ENCODE results near the gene ELAVL1.
A peak's percentile ranks its signal among the peaks of the same experiment; 100 is the strongest.

ELAVL1 gene

DNA sequence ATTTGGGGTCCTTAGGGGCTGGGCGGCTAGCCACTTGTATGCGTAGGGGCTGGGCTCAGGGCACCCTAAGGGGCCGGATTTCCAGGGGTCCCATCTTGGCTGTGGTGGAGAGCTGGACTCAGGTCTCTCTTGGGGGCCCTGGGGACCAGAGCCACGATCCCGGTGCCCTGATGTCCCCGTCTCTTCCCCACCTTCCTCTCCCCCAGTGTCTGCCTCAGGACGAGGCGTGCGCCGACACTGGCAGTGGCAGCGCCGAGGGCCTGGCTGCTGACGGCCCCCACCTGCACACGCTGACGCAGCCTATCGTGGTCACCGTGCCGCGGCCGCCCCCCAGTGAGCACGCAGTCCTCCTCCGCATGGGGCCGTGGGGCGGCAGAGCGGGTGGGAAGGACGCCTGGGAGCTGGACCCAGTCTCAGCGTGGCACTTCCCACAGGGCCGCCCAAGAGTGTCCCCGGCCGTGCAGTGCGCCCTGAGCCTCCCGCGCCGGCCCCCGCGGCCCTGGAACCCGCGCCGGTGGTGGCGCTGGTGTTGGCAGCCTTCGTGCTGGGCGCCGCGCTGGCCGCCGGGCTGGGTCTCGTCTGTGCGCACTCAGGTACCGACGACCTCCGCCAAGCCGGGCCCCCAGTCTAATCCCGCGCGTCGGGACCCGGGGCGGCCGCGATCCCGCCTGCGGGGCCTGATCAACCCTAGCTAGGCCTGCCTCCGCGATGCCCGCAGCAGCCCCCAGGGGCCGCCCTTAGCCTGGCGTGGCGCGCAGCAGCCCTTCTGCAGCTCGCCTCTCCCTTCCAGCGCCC is 88.0 kb downstream of the ELAVL1 start:
- FAIRE-seq (no peak), DNase-seq (ENCODE audit: insufficient read length) (peak; percentile 74)
- TF ChIP-seq POLR2AphosphoS5 (IDR thresholded peaks at IDR 0.05; ENCODE audit: low read depth, low read length) (no peak), POLR2A (IDR thresholded peaks at IDR 0.05; ENCODE audit: low read depth, low read length) (no peak), TAF1 (IDR thresholded peaks at IDR 0.05; ENCODE audit: borderline replicate concordance, low read depth, low read length) (no peak)

DNA sequence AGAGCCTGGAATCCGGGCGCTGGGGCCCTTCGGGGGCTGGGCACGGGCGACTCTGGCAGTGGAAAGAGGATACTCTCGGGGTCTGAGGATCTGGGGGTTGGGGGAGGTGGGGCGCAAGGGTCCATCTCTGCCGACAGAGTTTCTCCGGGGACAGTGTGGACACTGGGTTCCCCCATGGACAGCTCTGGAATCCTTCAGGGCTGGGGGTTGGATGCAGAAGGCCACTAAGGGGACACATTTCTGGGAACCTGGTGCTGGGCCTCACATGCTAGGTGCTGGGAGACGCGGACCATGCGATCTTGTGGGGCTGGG is 88.5 kb downstream of the ELAVL1 start:
- DNase-seq (ENCODE audit: insufficient read length) (no peak), FAIRE-seq (no peak)
- TF ChIP-seq POLR2AphosphoS5 (IDR thresholded peaks at IDR 0.05; ENCODE audit: low read depth, low read length): no peak

DNA sequence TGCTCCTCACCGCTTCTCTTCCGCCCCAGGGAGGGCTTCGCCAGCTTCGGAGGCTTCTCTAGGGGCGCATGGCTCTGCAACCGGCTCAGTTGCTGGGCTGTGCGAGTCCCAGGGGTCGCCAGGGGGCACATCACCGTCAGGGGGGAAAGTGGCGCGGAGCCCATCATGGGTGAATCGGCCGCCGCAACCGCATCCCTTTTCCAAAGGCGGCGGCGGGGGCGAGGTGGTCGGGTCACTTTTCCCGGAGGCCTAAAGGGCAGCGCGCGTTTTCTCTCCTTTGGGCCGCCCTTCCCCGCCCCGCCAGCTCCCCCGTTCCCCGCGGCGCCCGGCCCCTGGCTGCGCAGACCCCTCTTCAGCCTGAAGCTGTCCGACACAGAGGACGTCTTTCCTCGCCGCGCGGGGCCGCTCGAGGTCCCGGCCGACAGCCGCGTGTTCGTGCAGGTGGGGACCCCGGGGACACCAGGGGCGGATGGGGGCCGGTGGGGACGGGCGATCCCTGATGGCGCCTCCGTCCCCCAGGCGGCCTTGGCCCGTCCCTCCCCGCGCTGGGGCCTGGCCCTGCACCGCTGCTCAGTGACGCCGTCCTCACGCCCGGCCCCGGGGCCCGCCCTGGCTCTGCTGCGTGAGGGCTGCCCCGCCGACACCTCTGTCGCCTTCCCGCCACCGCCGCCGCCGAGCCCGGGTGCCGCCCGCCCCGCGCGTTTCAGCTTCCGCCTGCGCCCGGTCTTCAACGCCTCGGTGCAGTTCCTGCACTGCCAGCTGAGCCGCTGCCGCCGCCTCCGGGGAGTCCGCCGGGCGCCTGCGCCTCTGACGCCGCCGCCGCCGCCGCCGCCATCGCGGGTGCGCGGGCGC is 89.1 kb downstream of the ELAVL1 start:
- DNase-seq (ENCODE audit: insufficient read length) (no peak), FAIRE-seq (no peak)
- TF ChIP-seq TAF1 (IDR thresholded peaks at IDR 0.05; ENCODE audit: borderline replicate concordance, low read depth, low read length): no peak
- TF ChIP-seq POLR2A (IDR thresholded peaks at IDR 0.05; ENCODE audit: low read depth, low read length): no peak
- TF ChIP-seq POLR2AphosphoS5 (IDR thresholded peaks at IDR 0.05; ENCODE audit: low read depth, low read length): no peak

DNA sequence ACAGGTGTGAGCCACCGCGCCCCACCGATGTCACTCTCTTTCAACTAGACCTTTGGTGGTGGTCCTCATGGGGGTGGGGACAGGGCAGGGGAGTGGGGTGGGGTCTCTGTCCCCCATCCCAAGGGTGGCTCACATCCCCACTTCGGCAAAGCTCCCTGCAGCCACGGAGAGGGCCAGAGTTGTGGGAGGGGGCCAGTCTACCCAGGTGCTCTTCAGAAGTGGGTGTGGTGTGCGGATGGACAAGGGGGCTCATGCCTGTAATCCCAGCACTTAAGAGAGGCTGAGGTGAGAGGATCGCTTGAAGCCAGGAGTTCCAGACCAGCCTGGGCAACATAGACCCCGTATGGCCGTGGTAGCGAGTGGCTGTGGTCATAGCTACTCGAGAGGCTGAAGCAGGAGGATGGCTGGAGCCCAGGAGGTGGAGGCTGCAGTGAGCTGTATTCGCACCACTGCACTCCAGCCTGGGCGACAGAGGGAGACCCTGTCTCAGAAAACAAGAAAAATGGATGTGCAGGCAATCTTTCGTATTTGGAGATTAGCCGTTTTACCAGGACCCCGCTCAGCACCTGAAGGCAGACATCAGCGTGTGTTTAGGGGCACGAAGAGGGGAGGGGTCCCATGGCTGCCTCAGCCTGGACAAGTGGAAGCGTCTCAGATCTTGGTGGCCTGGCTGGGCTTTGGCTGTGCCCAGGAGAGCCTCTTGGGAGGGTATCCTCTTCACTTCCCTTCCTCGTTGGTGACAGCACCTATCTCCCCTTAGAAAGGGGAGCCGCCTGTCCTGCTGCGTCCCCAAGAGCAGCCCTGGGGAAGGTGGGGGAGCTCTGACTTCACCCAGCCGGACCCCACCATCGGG is 90.0 kb downstream of the ELAVL1 start:
- TF ChIP-seq TAF1 (IDR thresholded peaks at IDR 0.05; ENCODE audit: borderline replicate concordance, low read depth, low read length) (no peak), POLR2AphosphoS5 (IDR thresholded peaks at IDR 0.05; ENCODE audit: low read depth, low read length) (no peak), POLR2A (IDR thresholded peaks at IDR 0.05; ENCODE audit: low read depth, low read length) (no peak)
- DNase-seq (ENCODE audit: insufficient read length) (no peak), FAIRE-seq (no peak)

DNA sequence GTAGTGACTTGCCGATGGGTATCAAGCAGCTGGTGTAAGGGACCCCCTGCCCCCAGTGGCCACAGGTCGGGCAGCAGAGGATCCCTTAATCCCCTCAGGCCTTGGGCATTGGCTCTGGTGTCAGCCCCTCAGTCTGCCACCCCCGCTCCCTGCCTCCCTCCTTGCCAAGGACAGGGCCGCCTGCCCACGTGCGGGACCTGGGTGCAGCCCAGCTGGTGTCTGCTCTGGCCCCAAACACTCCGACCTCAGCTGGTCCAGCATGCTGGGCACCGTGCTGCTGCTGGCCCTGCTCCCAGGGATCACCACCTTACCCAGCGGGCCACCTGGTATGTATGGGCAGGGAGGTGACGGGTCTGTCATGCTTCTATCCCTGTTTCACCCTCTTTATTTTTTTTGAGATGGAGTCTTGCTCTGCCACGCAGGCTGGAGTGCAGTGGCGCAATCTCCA is 90.8 kb downstream of the ELAVL1 start, which contains the start of gene TGFBR3L:
TSS of gene TGFBR3L (plus strand) at position 233 of the 448 bp plus-strand sequence.
- TF ChIP-seq TAF1 (IDR thresholded peaks at IDR 0.05; ENCODE audit: borderline replicate concordance, low read depth, low read length): no peak
- TF ChIP-seq POLR2A (IDR thresholded peaks at IDR 0.05; ENCODE audit: low read depth, low read length): peak; percentile 20; the same call in 1 of the 2 replicates
- no peak for TF ChIP-seq POLR2AphosphoS5 (IDR thresholded peaks at IDR 0.05; ENCODE audit: low read depth, low read length)
- DNase-seq (ENCODE audit: insufficient read length) (no peak), FAIRE-seq (no peak)

DNA sequence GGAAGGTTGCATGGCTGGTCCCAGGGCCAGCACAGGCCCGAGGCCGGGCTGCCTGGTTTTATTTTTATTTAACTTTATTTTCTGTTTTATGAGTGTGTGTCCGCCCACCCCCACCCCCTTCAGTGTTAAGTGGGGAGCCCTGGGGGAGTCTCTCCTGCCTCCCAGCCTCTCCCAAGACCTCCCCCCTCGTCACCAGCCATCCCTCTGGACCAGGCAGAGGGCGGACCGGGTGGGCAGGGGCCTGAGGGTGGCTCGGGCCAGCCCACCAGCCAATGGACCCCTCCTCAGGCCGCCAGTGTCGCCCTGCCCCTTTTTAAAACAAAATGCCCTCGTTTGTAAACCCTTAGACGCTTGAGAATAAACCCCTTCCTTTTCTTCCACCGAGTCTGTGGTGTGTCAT is 91.3 kb downstream of the ELAVL1 start:
- TF ChIP-seq POLR2AphosphoS5 (IDR thresholded peaks at IDR 0.05; ENCODE audit: low read depth, low read length) (0 out of 2 replicates have a peak, but pooled peaks have one; percentile 6), POLR2A (IDR thresholded peaks at IDR 0.05; ENCODE audit: low read depth, low read length) (no peak), TAF1 (IDR thresholded peaks at IDR 0.05; ENCODE audit: borderline replicate concordance, low read depth, low read length) (no peak)
- FAIRE-seq: no peak

DNA sequence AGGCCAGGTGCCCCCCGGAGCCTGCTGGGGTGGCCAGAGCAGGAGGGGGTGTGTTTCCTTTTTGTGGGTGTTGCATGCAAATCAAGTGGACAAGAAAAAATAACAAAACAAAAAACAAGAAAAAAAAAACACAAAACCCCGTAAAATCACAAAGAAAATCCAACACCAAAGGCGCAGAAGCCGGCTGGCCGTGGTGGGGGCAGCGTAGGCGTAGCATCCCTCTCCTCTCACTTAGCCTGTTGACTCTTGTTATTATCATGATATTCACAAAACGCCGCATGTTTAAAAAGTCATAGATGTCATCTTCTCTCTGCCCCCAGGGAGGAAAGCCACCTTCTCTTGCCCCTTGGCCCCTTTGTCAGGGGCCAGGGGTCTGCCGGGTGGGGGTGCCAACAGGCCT is 91.8 kb downstream of the ELAVL1 start:
- FAIRE-seq: no peak
- TF ChIP-seq POLR2AphosphoS5 (IDR thresholded peaks at IDR 0.05; ENCODE audit: low read depth, low read length): peak; percentile 13; the same call in 1 of the 2 replicates
- TF ChIP-seq POLR2A (IDR thresholded peaks at IDR 0.05; ENCODE audit: low read depth, low read length): no peak
- no peak for DNase-seq (ENCODE audit: insufficient read length)

More for the DNA sequence above, 91.3 kb downstream of the ELAVL1 start:
- no peak for DNase-seq (ENCODE audit: insufficient read length)

DNA sequence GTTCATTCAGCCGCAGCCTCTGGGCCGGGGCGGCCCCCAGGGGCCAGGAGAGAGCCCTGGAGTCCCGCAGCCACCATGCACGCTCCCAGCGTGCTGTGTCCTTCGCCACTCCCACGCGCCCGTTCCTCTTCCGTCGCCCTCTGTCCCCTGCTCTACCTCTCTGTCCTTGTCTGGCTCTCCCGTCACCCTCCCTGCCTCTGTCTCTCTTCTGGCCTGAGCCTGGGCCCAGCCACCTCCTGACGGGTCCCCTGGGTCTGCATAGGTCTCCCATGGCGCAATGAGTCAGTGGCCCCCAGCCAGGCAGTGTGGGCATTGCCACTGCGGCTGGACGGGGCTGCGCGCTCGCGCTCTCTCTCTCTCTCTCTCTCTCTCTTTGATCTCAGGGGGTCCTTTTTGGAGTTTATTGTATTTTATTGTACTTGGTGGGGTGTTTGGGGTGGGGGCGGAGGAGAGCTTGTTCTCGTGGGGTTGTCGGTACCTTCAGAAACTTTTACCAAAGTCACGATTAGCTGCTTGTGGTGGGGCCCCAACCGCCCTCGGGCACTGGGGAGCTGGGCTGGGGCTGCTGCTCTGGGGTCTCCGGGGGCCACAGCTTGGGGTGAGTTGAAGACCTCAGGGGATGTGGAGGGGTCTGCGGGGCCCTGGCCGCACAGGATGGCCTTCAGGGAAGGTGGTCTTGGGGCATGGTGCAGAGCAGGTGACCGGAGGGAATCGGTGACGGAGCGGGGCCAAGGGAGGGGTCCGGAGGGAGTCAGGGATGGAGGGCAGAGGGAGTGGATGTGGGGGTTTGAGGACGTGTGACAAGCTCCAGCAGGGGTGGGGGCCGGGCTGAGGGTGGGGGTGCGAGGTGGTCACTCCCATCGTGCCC is 92.5 kb downstream of the ELAVL1 start:
- FAIRE-seq (no peak), DNase-seq (ENCODE audit: insufficient read length) (no peak)
- TF ChIP-seq POLR2AphosphoS5 (IDR thresholded peaks at IDR 0.05; ENCODE audit: low read depth, low read length) (no peak), POLR2A (IDR thresholded peaks at IDR 0.05; ENCODE audit: low read depth, low read length) (no peak), TAF1 (IDR thresholded peaks at IDR 0.05; ENCODE audit: borderline replicate concordance, low read depth, low read length) (no peak)

DNA sequence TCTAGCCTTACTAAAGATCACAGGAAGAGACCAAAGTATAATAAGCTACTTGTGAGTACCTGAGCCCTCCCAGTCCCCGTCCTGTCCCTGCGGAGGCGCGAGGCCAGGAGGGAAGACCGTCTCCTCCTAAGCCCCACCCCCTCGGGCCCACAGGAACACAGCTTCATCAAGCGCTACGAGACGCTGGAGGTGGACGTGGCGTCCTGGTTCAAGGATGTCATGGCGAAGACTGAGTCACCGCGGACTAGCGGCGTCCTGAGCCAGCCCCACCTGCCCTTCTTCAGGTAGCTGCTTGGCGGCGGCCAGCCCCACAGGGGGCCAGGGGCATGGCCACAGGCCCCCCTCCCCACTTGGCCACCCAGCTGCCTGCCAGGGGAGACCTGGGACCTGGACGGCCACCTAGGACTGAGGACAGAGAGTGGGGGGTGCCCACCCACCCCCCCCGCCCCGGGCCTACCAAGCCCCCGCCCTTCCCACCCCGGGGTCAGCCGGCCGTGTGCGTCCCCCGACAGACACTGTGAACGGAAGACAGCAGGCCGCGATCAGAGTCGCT is 93.2 kb downstream of the ELAVL1 start:
- DNase-seq (ENCODE audit: insufficient read length): no peak
- no peak for TF ChIP-seq POLR2A (IDR thresholded peaks at IDR 0.05; ENCODE audit: low read depth, low read length)
- TF ChIP-seq POLR2AphosphoS5 (IDR thresholded peaks at IDR 0.05; ENCODE audit: low read depth, low read length): no peak
- no peak for FAIRE-seq

DNA sequence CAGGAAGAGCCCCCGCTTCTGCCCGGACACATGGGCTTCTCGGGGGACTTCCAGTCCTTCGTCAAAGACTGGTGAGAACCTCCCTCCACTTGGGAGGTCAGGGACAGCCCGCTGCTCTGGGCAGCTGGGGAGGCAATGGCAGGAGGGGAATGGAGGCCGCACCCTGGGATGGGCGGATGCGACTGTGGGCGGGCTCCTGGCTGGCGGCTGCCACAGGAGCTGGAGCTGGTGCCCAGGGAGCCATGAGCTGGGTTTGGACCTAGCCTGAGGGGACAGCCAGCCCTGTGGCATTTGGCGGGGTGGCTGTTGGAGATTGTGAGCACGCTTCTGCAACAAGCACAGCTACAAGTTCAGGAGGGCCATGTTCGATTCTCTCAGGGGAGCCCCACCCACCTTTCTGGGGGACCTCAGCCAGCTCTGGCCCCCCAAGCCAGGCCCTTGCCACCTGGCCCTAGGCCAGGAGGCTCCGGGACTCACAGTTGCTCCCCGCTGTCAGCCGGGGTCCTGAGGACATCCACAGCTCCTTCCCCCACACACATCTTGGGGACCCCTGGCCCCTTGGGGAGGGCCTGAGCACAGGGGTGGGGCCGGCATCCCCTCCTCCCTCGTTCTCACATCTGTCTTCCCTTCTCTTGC is 93.8 kb downstream of the ELAVL1 start:
- FAIRE-seq (no peak), DNase-seq (ENCODE audit: insufficient read length) (no peak)
- TF ChIP-seq POLR2AphosphoS5 (IDR thresholded peaks at IDR 0.05; ENCODE audit: low read depth, low read length): no peak
- TF ChIP-seq POLR2A (IDR thresholded peaks at IDR 0.05; ENCODE audit: low read depth, low read length): no peak
- TF ChIP-seq TAF1 (IDR thresholded peaks at IDR 0.05; ENCODE audit: borderline replicate concordance, low read depth, low read length): no peak

All from GM12892 (cell line).